Dendritic cell treated with granulocyte-macrophage colony-stimulating factor and Interleukin-4, amounts not matched to agents 40 ng/mL and 50 ng/mL, for 4 days (primary cell): ENCODE measurements around the gene ZCCHC17.

ENCODE experiments used
- H3K27ac Mint-ChIP-seq: one replicate; pipeline ENCODE4 v1.8.0; 2022; ENCODE audit warnings: mild to moderate bottlenecking, mixed read lengths
- H3K27me3 Mint-ChIP-seq: one replicate; pipeline ENCODE4 v1.8.0; 2022; ENCODE audit warnings: mild to moderate bottlenecking, mixed read lengths
- H3K36me3 Mint-ChIP-seq: one replicate; pipeline ENCODE4 v1.8.0; 2022; ENCODE audit warnings: low read depth, mixed read lengths
- H3K4me1 Mint-ChIP-seq: one replicate; pipeline ENCODE4 v1.8.0; 2022; ENCODE audit warnings: low read depth, mixed read lengths
- H3K4me3 Mint-ChIP-seq: one replicate; pipeline ENCODE4 v1.8.0; 2022; ENCODE audit warnings: mild to moderate bottlenecking, moderate library complexity, mixed read lengths
- H3K9me3 Mint-ChIP-seq: one replicate; pipeline ENCODE4 v1.8.0; 2022; ENCODE audit warnings: mixed read lengths
- intact Hi-C: fragments of 100-400 bp; cut with micrococcal nuclease; formaldehyde crosslinking; loops from one replicate; pipeline ENCODE4 v1.15.0; 2022

The ZCCHC17 gene

GRCh38 chr1:31326461-31326860 lies 29.6 kb downstream of the ZCCHC17 start:
- H3K36me3 Mint-ChIP-seq = peaks cover 41% of the 10 kb centered on the region
- H3K27ac Mint-ChIP-seq = no peak overlapping the region
- no peaks in the 10 kb centered on the region for H3K4me1 Mint-ChIP-seq
- intact Hi-C loops = no loop called here
- H3K4me3 Mint-ChIP-seq = no peak overlapping the region
- no peaks in the 10 kb centered on the region for H3K27me3 Mint-ChIP-seq
- peaks cover 2% of the 10 kb centered on the region for H3K9me3 Mint-ChIP-seq

- Mint-ChIP-seq H3K27ac (no peak overlapping the region), H3K4me3 (no peak overlapping the region), H3K9me3 (no peaks in the 10 kb centered on the region), H3K27me3 (no peaks in the 10 kb centered on the region), H3K36me3 (peaks cover 41% of the 10 kb centered on the region), H3K4me1 (no peaks in the 10 kb centered on the region)
- intact Hi-C loops = no loop called here
Measured at GRCh38 chr1:31327381-31327780, 30.5 kb downstream of the ZCCHC17 start.

- Mint-ChIP-seq H3K27me3 (no peaks in the 10 kb centered on the region), H3K4me1 (no peaks in the 10 kb centered on the region), H3K27ac (no peak overlapping the region), H3K36me3 (peaks cover 38% of the 10 kb centered on the region), H3K4me3 (no peak overlapping the region), H3K9me3 (no peaks in the 10 kb centered on the region)
- intact Hi-C loops = no loop called here
Measured at GRCh38 chr1:31335007-31335406, 38.2 kb downstream of the ZCCHC17 start.

GRCh38 chr1:31336687-31337467 lies 40.0 kb downstream of the ZCCHC17 start:
- H3K36me3 Mint-ChIP-seq = peaks cover 39% of the 10 kb centered on the region
- no peak overlapping the region for H3K4me3 Mint-ChIP-seq
- no peak overlapping the region for H3K27ac Mint-ChIP-seq
- no peaks in the 10 kb centered on the region for H3K4me1 Mint-ChIP-seq
- no peaks in the 10 kb centered on the region for H3K9me3 Mint-ChIP-seq
- H3K27me3 Mint-ChIP-seq = no peaks in the 10 kb centered on the region
- intact Hi-C loops = no loop called here

GRCh38 chr1:31344503-31344902 lies 47.7 kb downstream of the ZCCHC17 start:
- Mint-ChIP-seq H3K27me3 (no peaks in the 10 kb centered on the region), H3K4me1 (no peaks in the 10 kb centered on the region), H3K4me3 (no peak overlapping the region), H3K27ac (no peak overlapping the region), H3K36me3 (peaks cover 56% of the 10 kb centered on the region), H3K9me3 (no peaks in the 10 kb centered on the region)
- intact Hi-C loops = no loop called here

- Mint-ChIP-seq H3K27ac (no peak overlapping the region), H3K4me1 (no peaks in the 10 kb centered on the region), H3K27me3 (no peaks in the 10 kb centered on the region), H3K4me3 (no peak overlapping the region), H3K36me3 (peaks cover 55% of the 10 kb centered on the region), H3K9me3 (no peaks in the 10 kb centered on the region)
- intact Hi-C loops = no loop called here
Measured at GRCh38 chr1:31345635-31346034, 48.8 kb downstream of the ZCCHC17 start.

GRCh38 chr1:31346785-31347184 lies 50.0 kb downstream of the ZCCHC17 start:
- no peak overlapping the region for H3K4me3 Mint-ChIP-seq
- H3K36me3 Mint-ChIP-seq = peaks cover 63% of the 10 kb centered on the region
- intact Hi-C loops = no loop called here
- H3K4me1 Mint-ChIP-seq = no peaks in the 10 kb centered on the region
- H3K9me3 Mint-ChIP-seq = no peaks in the 10 kb centered on the region
- no peak overlapping the region for H3K27ac Mint-ChIP-seq
- H3K27me3 Mint-ChIP-seq = no peaks in the 10 kb centered on the region

GRCh38 chr1:31348449-31348848 lies 51.6 kb downstream of the ZCCHC17 start:
- no peaks in the 10 kb centered on the region for H3K4me1 Mint-ChIP-seq
- intact Hi-C loops = no loop called here
- no peak overlapping the region for H3K27ac Mint-ChIP-seq
- no peak overlapping the region for H3K4me3 Mint-ChIP-seq
- H3K36me3 Mint-ChIP-seq = peaks cover 72% of the 10 kb centered on the region
- H3K9me3 Mint-ChIP-seq = no peaks in the 10 kb centered on the region
- H3K27me3 Mint-ChIP-seq = no peaks in the 10 kb centered on the region

GRCh38 chr1:31354283-31354682 lies 57.5 kb downstream of the ZCCHC17 start:
- H3K4me1 Mint-ChIP-seq = no peaks in the 10 kb centered on the region
- H3K36me3 Mint-ChIP-seq = peaks cover 82% of the 10 kb centered on the region
- H3K4me3 Mint-ChIP-seq = no peak overlapping the region
- no peak overlapping the region for H3K27ac Mint-ChIP-seq
- H3K9me3 Mint-ChIP-seq = no peaks in the 10 kb centered on the region
- no peaks in the 10 kb centered on the region for H3K27me3 Mint-ChIP-seq
- intact Hi-C loops = no loop called here

GRCh38 chr1:31356427-31356826 lies 59.6 kb downstream of the ZCCHC17 start:
- Mint-ChIP-seq H3K27ac (no peak overlapping the region), H3K36me3 (peaks cover 84% of the 10 kb centered on the region), H3K4me3 (no peak overlapping the region), H3K27me3 (no peaks in the 10 kb centered on the region), H3K4me1 (no peaks in the 10 kb centered on the region), H3K9me3 (no peaks in the 10 kb centered on the region)
- intact Hi-C loops = no loop called here

- Mint-ChIP-seq H3K4me1 (peaks cover 5% of the 10 kb centered on the region), H3K4me3 (no peak overlapping the region), H3K27ac (no peak overlapping the region), H3K36me3 (peaks cover 81% of the 10 kb centered on the region), H3K27me3 (no peaks in the 10 kb centered on the region), H3K9me3 (no peaks in the 10 kb centered on the region)
- intact Hi-C loops = no loop called here
Measured at GRCh38 chr1:31361607-31362006, 64.8 kb downstream of the ZCCHC17 start.

GRCh38 chr1:31362032-31362431 lies 65.2 kb downstream of the ZCCHC17 start:
- intact Hi-C loops = no loop called here
- Mint-ChIP-seq H3K36me3 (peaks cover 82% of the 10 kb centered on the region), H3K4me3 (no peak overlapping the region), H3K9me3 (no peaks in the 10 kb centered on the region), H3K4me1 (peaks cover 5% of the 10 kb centered on the region), H3K27me3 (no peaks in the 10 kb centered on the region), H3K27ac (no peak overlapping the region)

GRCh38 chr1:31364561-31365250 lies 67.9 kb downstream of the ZCCHC17 start:
- Mint-ChIP-seq H3K4me1 (peaks cover 19% of the 10 kb centered on the region), H3K27ac (no peak overlapping the region), H3K27me3 (no peaks in the 10 kb centered on the region), H3K9me3 (no peaks in the 10 kb centered on the region), H3K36me3 (peaks cover 84% of the 10 kb centered on the region), H3K4me3 (no peak overlapping the region)
- intact Hi-C loops = no loop called here

GRCh38 chr1:31366796-31367195 lies 70.0 kb downstream of the ZCCHC17 start:
- intact Hi-C loops = no loop called here
- Mint-ChIP-seq H3K4me3 (no peak overlapping the region), H3K27me3 (no peaks in the 10 kb centered on the region), H3K27ac (peak overlapping the region; percentile 39), H3K9me3 (no peaks in the 10 kb centered on the region), H3K36me3 (peaks cover 64% of the 10 kb centered on the region), H3K4me1 (peaks cover 28% of the 10 kb centered on the region)
